ENCODE data around the gene ATP4A. TPM values are rescaled to one million over a fixed set of nuclear protein-coding genes. Genes with fewer than 3 reads are reported as not detected.

ATP4A gene
- total and polyA plus RNA-seq, 9 of the 15 experiments (the other 6 are each of a cell fraction or from before 2014, with no cell fraction given), result 0.15 TPM; not detected in 8

GRCh38 chr19:35612559-35613321 lies 49.3 kb upstream of the ATP4A start, which contains the start of gene HAUS5 (continued):
- TF ChIP-seq ZMIZ1 (IDR thresholded peaks at IDR 0.05; ENCODE audit: low read depth in 2 of 2, low read length in 2 of 2), result no peak
- no peak for TF ChIP-seq GATAD2B (IDR thresholded peaks at IDR 0.05; ENCODE audit: borderline replicate concordance)
- no peak for TF ChIP-seq ZNF3 (CRISPR knock-in tag; IDR thresholded peaks at IDR 0.05)
- TF ChIP-seq SNIP1 (IDR thresholded peaks at IDR 0.05; ENCODE audit: low read depth), result no peak
- TF ChIP-seq TBL1XR1 (IDR thresholded peaks at IDR 0.05; ENCODE audit: low read length in 2 of 2), result peak in 1 of 2 experiments; percentile 100; a peak in 2 of 4 replicates
- 0 out of 4 replicates have a peak, but pooled peaks of 1 of the 2 experiments have one; percentile 24 for TF ChIP-seq FOXA3 (CRISPR knock-in tag; conservative IDR thresholded peaks at IDR 0.05 in 1 of 2, IDR thresholded peaks at IDR 0.05 in 1 of 2)
- TF ChIP-seq ZBTB17 (CRISPR knock-in tag; IDR thresholded peaks at IDR 0.05), result no peak
- TF ChIP-seq ZBTB1 (CRISPR knock-in tag; IDR thresholded peaks at IDR 0.05; ENCODE audit: borderline replicate concordance, low read depth), result no peak
- TF ChIP-seq BDP1 (IDR thresholded peaks at IDR 0.05; ENCODE audit: insufficient read depth, insufficient read length), result no peak
- TF ChIP-seq HNRNPH1 (optimal IDR thresholded peaks at IDR 0.05; ENCODE audit: low read depth, low read length), result no peak
- 0 out of 2 replicates have a peak, but pooled peaks have one; percentile 2 for TF ChIP-seq BCOR (IDR thresholded peaks at IDR 0.05)
- 0 out of 2 replicates have a peak, but pooled peaks have one; percentile 19 for TF ChIP-seq EGR1 (conservative IDR thresholded peaks at IDR 0.05)
- TF ChIP-seq ZNF124 (CRISPR knock-in tag; IDR thresholded peaks at IDR 0.05), result no peak
- TF ChIP-seq SETDB1 (IDR thresholded peaks at IDR 0.05; ENCODE audit: low read length), result no peak
- TF ChIP-seq SMARCE1 (IDR thresholded peaks at IDR 0.05), result no peak
- TF ChIP-seq ZNF398 (CRISPR knock-in tag; IDR thresholded peaks at IDR 0.05), result no peak
- TF ChIP-seq SNAPC5 (CRISPR knock-in tag; IDR thresholded peaks at IDR 0.05), result no peak
- no peak for TF ChIP-seq ZNF316 (IDR thresholded peaks at IDR 0.05)
- TF ChIP-seq ZNF740 (CRISPR knock-in tag; IDR thresholded peaks at IDR 0.05), result peak; percentile 81
- TF ChIP-seq ZNF740 (tag; IDR thresholded peaks at IDR 0.05), result 0 out of 4 replicates have a peak, but pooled peaks of 1 of the 2 experiments have one; percentile 50
- no peak for TF ChIP-seq HDAC2 (IDR thresholded peaks at IDR 0.05)
- no peak for TF ChIP-seq ZC3H4 (CRISPR knock-in tag; IDR thresholded peaks at IDR 0.05; ENCODE audit: borderline replicate concordance)
- TF ChIP-seq RBFOX2 (IDR thresholded peaks at IDR 0.05; ENCODE audit: low read depth, low read length), result peak; percentile 96

Data from K562 (cell line).